HL-60 (cell line): ENCODE measurements around the gene FXYD2.

Experiments
- DNase-seq, 2 experiments: peaks; one replicate each; pipeline ENCODE4 v3.0.0-alpha.2; 2010 to 2020; ENCODE audit warnings: low read depth in 1 of 2, low spot score in 1 of 2
- H3K27ac ChIP-seq: fragments of 250-450 bp; sonication (Bioruptor Pico); replicated peaks from 2 replicates; pipeline ENCODE4 v1.5.1; 2020; ENCODE audit warnings: mild to moderate bottlenecking, moderate library complexity
- H3K27me3 ChIP-seq: fragments of 250-450 bp; sonication (Bioruptor Pico); 2 replicates; pipeline ENCODE4 v1.5.1; 2021; ENCODE audit warnings: mild to moderate bottlenecking, moderate library complexity; ENCODE audit not compliant: insufficient read depth, poor library complexity, severe bottlenecking
- H3K4me3 ChIP-seq: replicated peaks from 2 replicates; pipeline ENCODE4 v1.5.1; 2011; ENCODE audit warnings: mild to moderate bottlenecking, control low read depth, low read length; ENCODE audit not compliant: insufficient read depth
- CTCF ChIP-seq: IDR thresholded peaks from one replicate; pipeline ENCODE4 v1.5.1; 2011; ENCODE audit warnings: low read length, control low read depth, inconsistent platforms; ENCODE audit not compliant: insufficient read depth
- GABPA ChIP-seq: IDR thresholded peaks from 2 replicates; pipeline ENCODE4 v1.6.1; 2012; ENCODE audit warnings: low read depth
- POLR2AphosphoS5 ChIP-seq: IDR thresholded peaks from 2 replicates; pipeline ENCODE4 v1.6.1; 2012; ENCODE audit warnings: low read depth
- SPI1 ChIP-seq: IDR thresholded peaks from 2 replicates; pipeline ENCODE4 v1.6.1; 2012; ENCODE audit warnings: low read depth, mild to moderate bottlenecking, borderline replicate concordance
- TF ChIP-seq, protein P1 (sequence below): IDR thresholded peaks from 2 replicates; pipeline ENCODE4 v1.6.1; 2012; ENCODE audit warnings: low read depth; ENCODE audit not compliant: insufficient replicate concordance

The FXYD2 gene

DNA sequence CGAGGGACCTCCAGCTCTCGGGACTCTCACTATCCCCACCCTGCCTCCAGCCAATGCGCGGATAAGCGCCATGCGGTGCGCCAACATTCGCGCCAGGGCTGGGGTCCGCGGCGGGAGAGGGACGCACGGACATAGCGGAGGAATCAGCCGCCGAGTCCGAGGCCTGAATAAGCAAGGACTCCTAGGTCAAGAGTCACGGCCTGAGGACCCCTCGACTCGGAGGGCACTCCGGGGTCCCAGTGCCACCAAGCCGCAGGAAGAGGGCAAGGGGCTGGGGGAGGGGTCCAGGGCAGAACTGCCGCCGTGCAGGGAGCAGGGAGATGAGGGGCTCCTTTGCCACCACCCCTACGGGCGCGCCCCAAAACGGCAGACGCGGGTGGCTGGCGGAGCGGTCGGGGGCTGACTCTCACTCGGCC lies 28.1 kb downstream of the FXYD2 start:
- no peak for DNase-seq
- no peak overlapping the region for H3K27ac ChIP-seq
- peaks cover 29% of the 10 kb centered on the region for H3K27me3 ChIP-seq
- TF ChIP-seq POLR2AphosphoS5 = no peak
- no peak for TF ChIP-seq CTCF
- TF ChIP-seq, protein P1, sequence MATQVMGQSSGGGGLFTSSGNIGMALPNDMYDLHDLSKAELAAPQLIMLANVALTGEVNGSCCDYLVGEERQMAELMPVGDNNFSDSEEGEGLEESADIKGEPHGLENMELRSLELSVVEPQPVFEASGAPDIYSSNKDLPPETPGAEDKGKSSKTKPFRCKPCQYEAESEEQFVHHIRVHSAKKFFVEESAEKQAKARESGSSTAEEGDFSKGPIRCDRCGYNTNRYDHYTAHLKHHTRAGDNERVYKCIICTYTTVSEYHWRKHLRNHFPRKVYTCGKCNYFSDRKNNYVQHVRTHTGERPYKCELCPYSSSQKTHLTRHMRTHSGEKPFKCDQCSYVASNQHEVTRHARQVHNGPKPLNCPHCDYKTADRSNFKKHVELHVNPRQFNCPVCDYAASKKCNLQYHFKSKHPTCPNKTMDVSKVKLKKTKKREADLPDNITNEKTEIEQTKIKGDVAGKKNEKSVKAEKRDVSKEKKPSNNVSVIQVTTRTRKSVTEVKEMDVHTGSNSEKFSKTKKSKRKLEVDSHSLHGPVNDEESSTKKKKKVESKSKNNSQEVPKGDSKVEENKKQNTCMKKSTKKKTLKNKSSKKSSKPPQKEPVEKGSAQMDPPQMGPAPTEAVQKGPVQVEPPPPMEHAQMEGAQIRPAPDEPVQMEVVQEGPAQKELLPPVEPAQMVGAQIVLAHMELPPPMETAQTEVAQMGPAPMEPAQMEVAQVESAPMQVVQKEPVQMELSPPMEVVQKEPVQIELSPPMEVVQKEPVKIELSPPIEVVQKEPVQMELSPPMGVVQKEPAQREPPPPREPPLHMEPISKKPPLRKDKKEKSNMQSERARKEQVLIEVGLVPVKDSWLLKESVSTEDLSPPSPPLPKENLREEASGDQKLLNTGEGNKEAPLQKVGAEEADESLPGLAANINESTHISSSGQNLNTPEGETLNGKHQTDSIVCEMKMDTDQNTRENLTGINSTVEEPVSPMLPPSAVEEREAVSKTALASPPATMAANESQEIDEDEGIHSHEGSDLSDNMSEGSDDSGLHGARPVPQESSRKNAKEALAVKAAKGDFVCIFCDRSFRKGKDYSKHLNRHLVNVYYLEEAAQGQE = no peak
- no peak for TF ChIP-seq SPI1
- TF ChIP-seq GABPA = no peak
- H3K4me3 ChIP-seq = no peak overlapping the region

- no peak overlapping the region for H3K4me3 ChIP-seq
- peaks cover 29% of the 10 kb centered on the region for H3K27me3 ChIP-seq
- H3K27ac ChIP-seq = no peak overlapping the region
- TF ChIP-seq, protein P1 = no peak
- TF ChIP-seq CTCF = no peak
- TF ChIP-seq POLR2AphosphoS5 = no peak
- no peak for TF ChIP-seq SPI1
- no peak for TF ChIP-seq GABPA
- no peak for DNase-seq
Measured at GRCh38 chr11:117795638-117796455, 28.7 kb downstream of the FXYD2 start.

GRCh38 chr11:117794772-117795629 lies 29.5 kb downstream of the FXYD2 start:
- Histone ChIP-seq H3K4me3 (no peak overlapping the region), H3K27me3 (peaks cover 26% of the 10 kb centered on the region), H3K27ac (no peak overlapping the region)
- TF ChIP-seq GABPA = no peak
- DNase-seq = no peak

DNA sequence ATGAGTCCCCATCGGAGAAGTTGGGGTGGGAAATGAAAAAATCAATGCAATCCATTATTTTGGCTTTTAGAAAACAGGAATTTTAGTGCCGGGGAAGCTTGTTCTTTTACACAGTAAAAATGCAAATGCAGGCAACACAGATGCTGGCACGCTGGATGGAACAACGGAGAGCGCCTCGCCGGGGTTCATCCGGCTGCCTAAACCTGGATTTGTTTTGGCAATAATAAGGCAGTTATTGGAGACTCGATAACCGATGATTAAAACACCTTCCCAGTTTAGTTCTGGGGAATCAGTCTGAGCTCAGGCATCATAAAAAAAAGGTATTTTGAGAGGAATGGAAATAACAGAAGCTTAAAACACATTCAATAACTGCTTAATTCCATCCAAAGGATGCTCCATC lies 30.4 kb downstream of the FXYD2 start:
- Histone ChIP-seq H3K4me3 (no peak overlapping the region), H3K27ac (no peak overlapping the region), H3K27me3 (peaks cover 26% of the 10 kb centered on the region)
- TF ChIP-seq SPI1 (no peak), GABPA (no peak), POLR2AphosphoS5 (no peak)
- no peak for DNase-seq
